NCI-H460 (cell line): ENCODE results near the gene GPR160. TPM values are rescaled to one million over a fixed set of nuclear protein-coding genes. Genes with fewer than 3 reads are reported as not detected.
"Not testable (repeated sequence)": the region's sequence is repeated elsewhere in the genome, so short reads cannot be mapped to it uniquely, and the experiment has no call there.

Experiments
- DNase-seq: peaks from one replicate; pipeline ENCODE4 v3.0.0-alpha.2; 2016; ENCODE audit warnings: low read depth; ENCODE audit errors: extremely low read depth
- small RNA-seq, 2 experiments: library from RNA; depleted of rRNA; stranded (forward); fragments of <200 nt; gene quantifications; one replicate each; pipeline ENCODE3, GENCODE V24; 2014
- total RNA-seq: library from RNA; depleted of rRNA; stranded (reverse); fragments of >200 nt; shearing (Covaris generic); gene quantifications from 2 replicates; pipeline ENCODE4 v1.2.3, GENCODE V29; 2014; rRNA removed

Gene GPR160
- total RNA-seq, 1 experiment from 2014 or later: 2.1 TPM

DNA sequence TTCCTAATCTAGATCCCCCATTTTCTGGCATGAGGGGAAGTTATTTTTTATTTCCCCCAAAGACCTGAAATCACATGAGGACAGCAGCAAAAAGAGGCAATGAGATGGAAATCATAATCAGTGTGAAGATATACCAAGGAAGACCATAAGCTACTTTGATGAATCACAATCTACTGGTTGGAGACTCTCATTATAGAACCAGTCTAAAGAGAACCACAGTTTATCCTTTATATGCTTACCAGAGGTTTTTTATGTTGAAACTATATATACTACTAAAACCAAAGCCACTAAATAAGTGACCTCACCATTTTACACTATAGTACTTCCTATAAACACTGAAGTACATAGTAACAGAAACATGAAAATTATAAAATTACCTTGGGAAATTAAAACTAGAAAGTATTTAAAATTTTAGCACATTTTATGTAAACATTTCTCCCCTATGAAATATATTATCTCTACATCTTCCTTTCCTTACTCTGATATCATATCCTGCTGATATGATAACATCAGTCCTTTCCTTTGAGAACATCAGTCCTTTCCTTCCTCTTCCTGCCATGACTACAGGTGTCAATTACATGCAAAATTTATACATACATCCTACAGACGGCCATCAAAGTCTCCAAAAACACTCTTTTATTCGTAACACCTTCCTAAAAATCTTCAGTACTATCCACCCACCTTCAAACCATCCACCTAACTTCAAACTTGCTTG lies 71.9 kb downstream of the GPR160 start:
- no peak for DNase-seq

DNA sequence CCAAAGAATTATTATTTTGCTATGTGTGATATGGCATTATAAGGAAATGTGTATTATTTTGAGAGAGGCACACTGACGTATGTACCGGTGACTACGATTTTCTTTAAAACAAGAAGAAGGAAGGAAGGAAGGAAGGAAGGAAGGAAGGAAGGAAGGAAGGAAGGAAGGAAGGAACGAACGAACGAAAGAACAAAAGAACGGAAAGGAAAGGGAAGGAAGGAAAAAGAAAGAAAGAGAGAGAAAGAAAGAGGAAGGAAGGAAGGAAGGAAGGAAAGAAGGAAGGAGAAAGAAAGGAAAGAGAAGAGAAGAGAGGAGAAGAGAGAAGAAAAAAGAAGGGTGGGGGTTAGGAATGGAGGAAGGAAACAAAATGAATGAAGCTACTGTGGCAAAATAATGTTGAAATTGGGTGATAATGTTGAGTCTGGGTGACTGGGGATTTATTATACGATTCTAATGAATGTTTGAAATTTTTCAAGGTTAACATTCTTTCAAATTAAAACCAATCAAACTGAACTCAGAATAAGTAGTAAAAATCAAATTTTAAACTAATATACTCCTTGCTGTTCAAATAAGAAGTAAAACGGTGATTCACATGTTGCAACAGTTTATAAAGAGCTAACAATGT lies 73.5 kb downstream of the GPR160 start:
- DNase-seq: no peak

- DNase-seq: not testable (repeated sequence)
Observed at GRCh38 chr3:170114165-170114564, 76.4 kb downstream of the GPR160 start.

DNA sequence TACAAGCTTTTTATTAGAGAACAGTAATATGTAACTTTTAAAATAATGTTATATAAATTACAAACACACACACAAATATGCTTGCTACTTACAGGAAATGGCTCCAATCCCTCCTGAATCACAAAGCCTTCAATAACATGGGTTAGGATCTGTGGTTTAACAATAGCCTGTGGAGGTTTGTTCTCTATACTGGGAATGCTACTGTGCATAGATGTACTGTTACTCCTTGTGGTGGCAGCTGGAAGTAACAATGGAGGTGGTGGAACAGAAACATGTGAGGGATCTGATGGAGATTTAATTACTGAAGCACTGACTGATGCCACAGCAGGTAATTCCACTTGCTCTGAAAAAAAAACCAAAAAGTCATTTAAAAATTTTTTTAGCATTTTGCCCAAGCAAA lies 79.3 kb downstream of the GPR160 start:
- DNase-seq: no peak

DNA sequence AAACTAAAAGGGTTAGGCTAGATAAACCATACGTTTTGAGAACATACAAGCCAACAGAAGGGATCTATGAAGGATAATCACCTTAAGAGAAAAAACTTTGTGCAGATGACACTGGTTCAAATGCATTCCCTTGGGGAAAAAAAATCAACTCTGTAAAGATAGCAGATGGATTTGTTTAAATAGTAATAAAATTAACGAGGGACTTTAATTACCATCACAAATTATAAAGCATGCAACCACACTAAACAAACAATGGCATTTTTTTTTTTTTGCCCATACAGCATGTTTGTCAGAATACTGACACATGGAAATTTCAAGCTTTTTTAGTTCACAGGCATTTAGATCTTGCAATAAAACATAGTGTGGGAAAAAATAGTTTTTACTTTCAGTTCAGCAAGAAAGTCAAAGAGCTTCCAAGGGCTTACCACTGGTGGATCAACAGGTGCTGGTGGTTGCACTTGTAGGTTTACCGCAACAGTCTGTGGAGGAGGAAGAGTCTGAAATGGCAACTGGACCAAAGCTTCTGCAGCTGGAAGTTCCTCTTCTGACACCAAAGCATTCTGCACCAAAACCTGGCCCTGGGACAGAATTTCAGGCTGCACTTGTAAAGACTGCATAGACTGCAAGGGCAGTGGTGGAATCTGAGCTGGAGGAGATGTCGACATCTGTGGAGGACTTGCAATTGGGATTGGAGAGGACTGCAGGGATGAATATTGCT lies 90.6 kb downstream of the GPR160 start:
- no peak for DNase-seq

GRCh38 chr3:170128977-170129431 lies 91.2 kb downstream of the GPR160 start:
- DNase-seq: peak; percentile 13

DNA sequence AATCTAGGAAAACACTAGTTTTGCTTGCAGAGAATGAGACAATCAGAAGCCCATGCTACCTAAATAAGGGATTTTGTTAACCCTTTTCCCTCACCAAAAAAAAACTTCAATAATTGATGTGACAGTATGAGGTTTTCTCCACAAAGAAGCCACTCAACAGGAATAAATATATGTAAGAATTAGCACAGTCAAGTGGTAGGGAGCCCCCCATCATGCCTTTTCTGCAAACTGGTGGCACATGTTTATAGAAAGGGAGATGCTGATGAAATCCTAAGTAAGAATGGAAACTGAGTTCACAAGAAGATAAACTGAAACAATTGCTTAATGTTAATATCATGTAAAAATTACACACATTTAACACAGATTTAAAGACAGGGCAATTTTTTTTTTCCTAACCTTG lies 92.7 kb downstream of the GPR160 start:
- DNase-seq: peak; percentile 38

DNA sequence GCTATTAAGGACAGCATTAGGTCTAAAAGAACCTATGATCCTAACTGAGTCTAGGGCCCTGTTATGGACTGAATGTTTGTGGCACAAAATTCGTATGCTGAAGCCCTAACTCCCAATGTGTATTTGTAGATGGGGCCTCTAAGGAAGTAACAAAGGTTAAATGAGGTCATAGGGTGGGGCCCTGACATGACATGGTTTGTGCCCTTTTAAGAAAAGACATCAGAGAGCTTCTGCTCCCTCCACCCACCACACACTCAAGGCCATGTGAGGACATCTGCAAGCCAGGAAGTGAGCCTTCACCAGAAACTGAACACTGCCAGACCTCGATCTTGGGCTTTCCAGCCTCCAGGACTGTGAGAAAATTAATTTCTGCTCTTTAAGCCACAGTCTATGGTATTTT lies 94.5 kb downstream of the GPR160 start:
- no peak for DNase-seq

Small RNA genes within 50 kb of the gene (small RNA-seq; reads per million reads assigned to genes)
- gene RNU4-38P: 0 to 0.12 reads per million in 2 experiments

Other genes starting within 250 kb of the GPR160 start
- gene LRRIQ4, start 225.1 kb upstream of the GPR160 start, total RNA-seq: 0.10 and 0.17 TPM in 2 replicates
- 12.5 and 13.7 TPM in 2 replicates for gene LRRC34, start 225.1 kb upstream of the GPR160 start, total RNA-seq
- gene LRRC31, start 168.1 kb upstream of the GPR160 start, total RNA-seq: not detected in 2 replicates
- gene SAMD7, start 126.4 kb upstream of the GPR160 start, total RNA-seq: not detected in 2 replicates
- 20.1 and 30.2 TPM in 2 replicates for gene SEC62, start 71.2 kb upstream of the GPR160 start, total RNA-seq
- 25.7 and 30.3 TPM in 2 replicates for gene PHC3, start 143.7 kb downstream of the GPR160 start, total RNA-seq
- gene PRKCI, start 184.4 kb downstream of the GPR160 start, total RNA-seq: 34.1 and 38.8 TPM in 2 replicates